Measurements from ENCODE around the gene IRF4. TPM values are rescaled to one million over a fixed set of nuclear protein-coding genes. Genes with fewer than 3 reads are reported as not detected.

The IRF4 gene
- polyA plus RNA-seq, 1 experiment = not detected

- Histone ChIP-seq H3K27me3 (ENCODE audit: control insufficient read depth, insufficient read depth, low read length) (no peaks in the 10 kb centered on the region), H3K4me3 (ENCODE audit: low read depth, low read length) (no peak overlapping the region), H3K27ac (ENCODE audit: low read depth, low read length) (no peak overlapping the region), H3K9me3 (ENCODE audit: control insufficient read depth, insufficient read depth, low read length) (peaks cover 68% of the 10 kb centered on the region)
- DNase-seq (ENCODE audit: low read depth, low spot score) = no peak
- ChIA-PET POLR2A (no interaction called here), CTCF (no interaction called here)
- TF ChIP-seq CTCF (IDR thresholded peaks at IDR 0.05; ENCODE audit: low read depth, low read length) = no peak
These were observed 47.4 kb upstream of the IRF4 start for GRCh38 chr6:343960-344815.

GRCh38 chr6:344816-345340 is 46.7 kb upstream of the IRF4 start:
- H3K27ac ChIP-seq (ENCODE audit: low read depth, low read length) = no peak overlapping the region
- H3K27me3 ChIP-seq (ENCODE audit: control insufficient read depth, insufficient read depth, low read length) = no peaks in the 10 kb centered on the region
- no peak for DNase-seq (ENCODE audit: low read depth, low spot score)
- no peak overlapping the region for H3K4me3 ChIP-seq (ENCODE audit: low read depth, low read length)
- CTCF ChIA-PET = no interaction called here
- POLR2A ChIA-PET = no interaction called here
- no peak for TF ChIP-seq CTCF (IDR thresholded peaks at IDR 0.05; ENCODE audit: low read depth, low read length)
- peaks cover 73% of the 10 kb centered on the region for H3K9me3 ChIP-seq (ENCODE audit: control insufficient read depth, insufficient read depth, low read length)

GRCh38 chr6:345747-346385 is 45.7 kb upstream of the IRF4 start:
- DNase-seq (ENCODE audit: low read depth, low spot score) = no peak
- CTCF ChIA-PET = no interaction called here
- peaks cover 69% of the 10 kb centered on the region for H3K9me3 ChIP-seq (ENCODE audit: control insufficient read depth, insufficient read depth, low read length)
- H3K27ac ChIP-seq (ENCODE audit: low read depth, low read length) = no peak overlapping the region
- no peak for TF ChIP-seq CTCF (IDR thresholded peaks at IDR 0.05; ENCODE audit: low read depth, low read length)
- no peaks in the 10 kb centered on the region for H3K27me3 ChIP-seq (ENCODE audit: control insufficient read depth, insufficient read depth, low read length)
- H3K4me3 ChIP-seq (ENCODE audit: low read depth, low read length) = no peak overlapping the region
- POLR2A ChIA-PET = no interaction called here

- no peak for DNase-seq (ENCODE audit: low read depth, low spot score)
- Histone ChIP-seq H3K27me3 (ENCODE audit: control insufficient read depth, insufficient read depth, low read length) (no peaks in the 10 kb centered on the region), H3K27ac (ENCODE audit: low read depth, low read length) (no peak overlapping the region), H3K4me3 (ENCODE audit: low read depth, low read length) (no peak overlapping the region), H3K9me3 (ENCODE audit: control insufficient read depth, insufficient read depth, low read length) (peaks cover 69% of the 10 kb centered on the region)
- ChIA-PET CTCF (no interaction called here), POLR2A (no interaction called here)
- no peak for TF ChIP-seq CTCF (IDR thresholded peaks at IDR 0.05; ENCODE audit: low read depth, low read length)
These were observed 45.0 kb upstream of the IRF4 start for GRCh38 chr6:346386-347030.

- no peak for TF ChIP-seq CTCF (IDR thresholded peaks at IDR 0.05; ENCODE audit: low read depth, low read length)
These were observed 44.3 kb upstream of the IRF4 start for GRCh38 chr6:347232-347631.

More at GRCh38 chr6:347232-347631, 44.3 kb upstream of the IRF4 start:
- Histone ChIP-seq H3K27ac (ENCODE audit: low read depth, low read length) (no peak overlapping the region), H3K27me3 (ENCODE audit: control insufficient read depth, insufficient read depth, low read length) (no peaks in the 10 kb centered on the region), H3K9me3 (ENCODE audit: control insufficient read depth, insufficient read depth, low read length) (peaks cover 69% of the 10 kb centered on the region), H3K4me3 (ENCODE audit: low read depth, low read length) (no peak overlapping the region)
- ChIA-PET CTCF (no interaction called here), POLR2A (no interaction called here)
- DNase-seq (ENCODE audit: low read depth, low spot score) = no peak
